ENCODE measurements around the gene KRT16.

DNA sequence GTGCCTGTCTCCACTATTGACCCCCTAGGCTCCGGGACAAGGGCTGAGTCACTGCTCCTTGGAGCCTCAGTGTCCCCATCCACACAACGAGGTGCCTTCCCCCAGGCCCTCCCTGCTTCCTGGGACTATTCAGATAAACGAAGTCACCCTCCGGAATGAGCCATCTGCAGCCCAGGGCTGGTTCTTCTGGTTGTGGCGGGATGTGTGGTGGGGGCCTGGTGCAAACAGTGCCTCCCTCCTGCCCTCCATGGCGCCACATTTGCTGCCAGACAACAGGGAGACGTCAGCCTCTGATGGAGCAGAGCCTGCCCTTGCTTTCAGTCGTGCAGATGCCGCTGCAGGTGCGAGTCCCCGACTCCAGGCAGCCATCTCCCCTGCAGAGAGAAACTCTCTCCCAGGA lies 5.1 kb upstream of the KRT16 start:
- TF ChIP-seq, protein P1, sequence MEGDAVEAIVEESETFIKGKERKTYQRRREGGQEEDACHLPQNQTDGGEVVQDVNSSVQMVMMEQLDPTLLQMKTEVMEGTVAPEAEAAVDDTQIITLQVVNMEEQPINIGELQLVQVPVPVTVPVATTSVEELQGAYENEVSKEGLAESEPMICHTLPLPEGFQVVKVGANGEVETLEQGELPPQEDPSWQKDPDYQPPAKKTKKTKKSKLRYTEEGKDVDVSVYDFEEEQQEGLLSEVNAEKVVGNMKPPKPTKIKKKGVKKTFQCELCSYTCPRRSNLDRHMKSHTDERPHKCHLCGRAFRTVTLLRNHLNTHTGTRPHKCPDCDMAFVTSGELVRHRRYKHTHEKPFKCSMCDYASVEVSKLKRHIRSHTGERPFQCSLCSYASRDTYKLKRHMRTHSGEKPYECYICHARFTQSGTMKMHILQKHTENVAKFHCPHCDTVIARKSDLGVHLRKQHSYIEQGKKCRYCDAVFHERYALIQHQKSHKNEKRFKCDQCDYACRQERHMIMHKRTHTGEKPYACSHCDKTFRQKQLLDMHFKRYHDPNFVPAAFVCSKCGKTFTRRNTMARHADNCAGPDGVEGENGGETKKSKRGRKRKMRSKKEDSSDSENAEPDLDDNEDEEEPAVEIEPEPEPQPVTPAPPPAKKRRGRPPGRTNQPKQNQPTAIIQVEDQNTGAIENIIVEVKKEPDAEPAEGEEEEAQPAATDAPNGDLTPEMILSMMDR (IDR thresholded peaks at IDR 0.05), result no peak
- TF ChIP-seq POLR2A (IDR thresholded peaks at IDR 0.05), result no peak
- TF ChIP-seq POLR2AphosphoS5 (IDR thresholded peaks at IDR 0.05), result no peak

Data from stomach (tissue), 4 donors.